NCI-H1092 (cell line): ENCODE measurements around the gene NKIRAS2.
A peak's percentile ranks its signal among the peaks of the same experiment; 100 is the strongest.

Experiments
- DNase-seq: peaks from one replicate; lab custom pipeline; 2025; lab: John Stamatoyannopoulos, UW

Gene NKIRAS2

DNA sequence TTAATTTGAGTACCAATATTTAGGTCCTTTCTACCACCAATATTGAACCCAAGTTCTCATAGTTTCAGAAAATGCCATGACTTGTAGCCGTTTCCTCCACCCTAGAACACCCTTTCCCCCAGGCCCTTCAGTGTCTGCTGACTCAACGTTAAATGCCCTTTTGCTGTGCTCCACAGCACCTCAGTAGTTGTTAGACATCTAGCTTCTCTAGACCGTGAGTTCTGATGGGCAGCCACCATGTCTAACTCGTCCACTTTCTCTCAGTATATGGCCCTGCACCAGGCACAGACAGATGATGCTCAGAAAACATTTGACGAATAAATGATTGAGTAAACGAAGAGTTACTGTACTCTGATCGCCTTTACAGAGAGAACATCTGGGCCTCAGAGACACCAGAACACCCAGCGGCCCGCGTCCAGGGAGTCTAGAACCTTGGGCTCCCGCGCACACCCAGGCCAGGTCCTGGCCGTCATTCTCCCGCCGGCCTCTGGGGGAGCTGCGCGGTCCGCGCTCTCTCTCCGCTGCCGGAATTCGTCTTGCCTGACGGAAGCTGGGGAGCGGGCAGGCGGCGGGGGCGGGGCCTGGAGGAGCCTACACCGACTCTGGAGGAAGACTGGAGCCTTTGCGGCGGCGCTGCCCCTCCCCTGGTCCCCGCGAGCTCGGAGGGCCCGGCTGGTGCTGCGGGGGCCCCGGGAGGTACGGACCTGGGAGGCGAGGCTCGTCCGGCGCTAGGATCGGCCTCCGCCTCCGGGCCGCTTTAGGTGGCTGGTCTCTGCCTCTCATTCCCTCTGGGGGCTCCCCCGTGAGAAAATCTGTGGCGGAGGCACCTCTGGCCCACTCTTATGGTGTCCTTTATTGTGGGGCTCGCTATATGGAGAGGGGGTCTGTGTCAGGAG is at the start of gene NKIRAS2:
NKIRAS2 (plus strand) TSS at position 582 of the 896 bp plus-strand sequence. CDS start 1,488 bp downstream, outside the sequence.
- peak; percentile 80 for DNase-seq

DNA sequence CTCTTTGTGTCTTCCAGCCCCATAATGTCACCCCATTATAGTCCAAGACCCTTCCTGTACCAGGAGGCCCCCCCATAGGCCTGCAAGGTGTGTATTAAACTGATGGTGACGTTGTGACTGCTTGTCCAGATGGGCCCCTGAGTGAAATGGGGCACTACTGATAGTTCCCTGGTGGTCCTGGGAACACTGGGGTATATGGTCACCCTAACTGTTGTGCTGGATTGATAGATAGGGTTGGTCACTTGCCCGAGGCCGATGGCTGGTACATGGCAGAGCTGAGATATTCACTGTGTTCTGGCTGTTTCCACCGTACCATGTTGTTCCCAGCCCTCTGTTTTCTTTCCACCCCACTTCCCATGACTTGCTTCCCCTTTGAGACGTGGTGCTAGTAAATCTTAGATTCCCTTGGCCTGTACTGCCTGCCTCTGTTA is 49.0 kb upstream of the NKIRAS2 start:
- no peak for DNase-seq

DNA sequence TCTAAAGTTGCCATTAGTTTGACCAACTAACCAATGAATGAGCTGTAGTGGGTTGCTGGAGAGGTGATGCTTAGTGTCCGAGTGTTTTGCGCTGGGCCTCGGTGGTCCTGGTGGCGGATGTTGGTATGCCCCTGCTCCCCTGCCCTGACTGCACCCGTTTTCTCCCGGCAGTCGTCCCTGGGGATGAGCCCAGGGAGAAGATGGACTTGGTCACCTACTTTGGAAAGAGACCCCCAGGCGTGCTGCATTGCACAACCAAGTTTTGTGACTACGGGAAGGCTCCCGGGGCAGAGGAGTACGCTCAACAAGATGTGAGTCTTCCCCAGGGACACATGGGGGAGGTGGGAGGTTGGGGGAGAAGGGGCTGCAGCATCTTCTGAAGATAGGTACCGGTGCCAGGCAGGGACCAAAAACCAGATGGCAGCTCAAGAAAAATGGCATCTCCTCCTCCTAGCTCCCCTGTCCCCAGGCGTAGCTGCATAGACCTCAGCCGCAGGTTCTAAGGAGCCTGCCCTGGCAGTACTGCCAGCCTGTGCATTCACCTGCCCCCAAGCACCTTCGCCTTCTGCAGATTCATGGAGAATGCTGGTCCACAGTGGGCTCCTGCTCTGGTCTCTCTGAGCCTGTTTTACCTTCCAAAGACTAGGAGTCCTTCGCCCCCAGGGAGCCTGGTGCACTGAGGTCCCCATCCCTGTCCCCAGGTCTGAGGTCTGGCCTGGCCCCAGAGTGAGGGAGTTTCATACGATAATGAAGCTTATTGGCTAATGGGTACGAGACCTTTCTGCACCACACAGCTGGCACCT is 48.0 kb upstream of the NKIRAS2 start:
- DNase-seq: no peak

DNA sequence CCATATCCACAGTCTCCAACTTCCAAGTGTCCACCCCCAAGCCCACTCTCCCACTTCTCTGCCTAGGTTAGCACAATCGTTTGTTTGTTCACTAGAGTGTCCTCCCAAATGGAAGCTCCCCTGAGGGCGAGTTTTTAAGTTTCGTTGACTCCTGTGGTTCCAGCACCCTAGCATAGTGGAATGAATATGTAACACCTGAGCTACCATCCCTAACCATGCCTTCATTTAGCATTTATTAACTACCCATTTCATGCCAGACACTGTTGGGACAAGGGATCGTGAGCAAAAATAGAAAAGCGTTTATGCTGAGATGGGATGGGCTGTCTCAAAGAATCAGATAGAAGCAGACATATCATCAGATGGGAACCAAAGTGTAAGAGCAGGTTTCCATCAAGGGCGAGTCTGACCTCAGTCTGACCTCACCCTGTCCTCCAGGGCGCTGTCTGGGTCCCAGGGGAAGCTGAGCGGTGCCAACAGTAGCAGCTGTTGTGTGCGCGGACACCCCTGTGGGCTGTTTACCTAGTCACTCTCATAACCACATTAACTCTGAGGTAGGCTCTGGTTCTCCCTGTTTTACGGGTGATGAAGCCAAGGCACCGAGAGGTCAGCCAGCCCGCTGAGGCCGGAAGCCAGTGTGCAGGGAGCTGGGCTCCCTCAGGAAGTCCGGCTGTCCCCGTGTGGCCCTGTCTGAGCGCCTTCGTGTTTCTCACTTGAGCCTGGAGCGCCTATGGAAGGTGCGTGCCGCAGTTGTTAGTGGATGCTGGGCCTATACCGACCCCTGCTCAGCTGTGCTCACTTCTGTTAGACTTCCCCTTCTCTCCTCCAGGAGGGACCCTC is 47.1 kb upstream of the NKIRAS2 start:
- peak; percentile 86 for DNase-seq

DNA sequence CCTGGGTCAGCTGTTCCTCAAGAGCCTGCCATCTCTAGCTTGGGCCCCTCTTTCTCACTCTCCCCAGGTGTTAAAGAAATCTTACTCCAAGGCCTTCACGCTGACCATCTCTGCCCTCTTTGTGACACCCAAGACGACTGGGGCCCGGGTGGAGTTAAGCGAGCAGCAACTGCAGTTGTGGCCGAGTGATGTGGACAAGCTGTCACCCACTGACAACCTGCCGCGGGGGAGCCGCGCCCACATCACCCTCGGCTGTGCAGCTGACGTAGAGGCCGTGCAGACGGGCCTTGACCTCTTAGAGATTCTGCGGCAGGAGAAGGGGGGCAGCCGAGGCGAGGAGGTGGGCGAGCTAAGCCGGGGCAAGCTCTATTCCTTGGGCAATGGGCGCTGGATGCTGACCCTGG is 46.5 kb upstream of the NKIRAS2 start:
- DNase-seq: no peak

DNA sequence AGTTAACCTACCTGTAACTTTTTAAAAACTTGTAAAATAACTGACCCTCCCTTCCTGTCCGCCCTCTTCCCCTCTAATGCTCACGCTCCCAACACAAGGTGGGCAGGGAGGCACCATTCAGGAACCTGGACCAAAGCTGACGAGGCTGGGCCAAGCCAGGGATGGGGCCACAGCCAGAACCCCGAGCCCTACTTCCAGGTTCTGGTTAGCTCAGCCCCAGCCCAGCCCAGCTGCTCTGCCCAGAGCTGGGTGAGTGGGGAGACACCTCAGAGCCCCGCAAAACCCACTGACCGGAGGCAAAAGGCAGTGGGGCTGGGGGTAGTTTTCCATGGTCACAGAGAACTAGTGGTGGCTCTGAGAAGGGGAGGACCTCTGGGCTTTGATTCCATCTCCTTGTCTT is 45.9 kb upstream of the NKIRAS2 start:
- DNase-seq: no peak

DNA sequence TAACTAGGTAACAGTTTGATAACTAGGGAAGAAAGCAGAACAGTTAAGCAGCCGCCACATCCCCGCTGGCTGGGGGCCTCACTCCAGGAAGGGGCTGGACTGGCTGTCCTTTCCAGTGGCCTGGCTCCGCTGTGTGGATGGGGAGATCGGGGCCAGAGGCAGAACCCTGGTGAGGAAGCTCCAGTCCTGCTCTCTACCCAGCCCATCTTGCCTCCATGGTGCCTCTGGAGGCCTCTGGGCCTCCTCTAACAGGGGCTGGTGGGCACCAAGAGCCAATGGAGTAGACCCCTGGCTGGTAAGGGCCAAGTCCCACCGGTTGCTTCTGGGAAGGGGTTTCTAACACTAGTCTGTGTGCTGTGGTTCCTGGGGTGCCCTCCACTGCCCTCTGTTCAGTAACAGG is 45.2 kb upstream of the NKIRAS2 start:
- DNase-seq: no peak

DNA sequence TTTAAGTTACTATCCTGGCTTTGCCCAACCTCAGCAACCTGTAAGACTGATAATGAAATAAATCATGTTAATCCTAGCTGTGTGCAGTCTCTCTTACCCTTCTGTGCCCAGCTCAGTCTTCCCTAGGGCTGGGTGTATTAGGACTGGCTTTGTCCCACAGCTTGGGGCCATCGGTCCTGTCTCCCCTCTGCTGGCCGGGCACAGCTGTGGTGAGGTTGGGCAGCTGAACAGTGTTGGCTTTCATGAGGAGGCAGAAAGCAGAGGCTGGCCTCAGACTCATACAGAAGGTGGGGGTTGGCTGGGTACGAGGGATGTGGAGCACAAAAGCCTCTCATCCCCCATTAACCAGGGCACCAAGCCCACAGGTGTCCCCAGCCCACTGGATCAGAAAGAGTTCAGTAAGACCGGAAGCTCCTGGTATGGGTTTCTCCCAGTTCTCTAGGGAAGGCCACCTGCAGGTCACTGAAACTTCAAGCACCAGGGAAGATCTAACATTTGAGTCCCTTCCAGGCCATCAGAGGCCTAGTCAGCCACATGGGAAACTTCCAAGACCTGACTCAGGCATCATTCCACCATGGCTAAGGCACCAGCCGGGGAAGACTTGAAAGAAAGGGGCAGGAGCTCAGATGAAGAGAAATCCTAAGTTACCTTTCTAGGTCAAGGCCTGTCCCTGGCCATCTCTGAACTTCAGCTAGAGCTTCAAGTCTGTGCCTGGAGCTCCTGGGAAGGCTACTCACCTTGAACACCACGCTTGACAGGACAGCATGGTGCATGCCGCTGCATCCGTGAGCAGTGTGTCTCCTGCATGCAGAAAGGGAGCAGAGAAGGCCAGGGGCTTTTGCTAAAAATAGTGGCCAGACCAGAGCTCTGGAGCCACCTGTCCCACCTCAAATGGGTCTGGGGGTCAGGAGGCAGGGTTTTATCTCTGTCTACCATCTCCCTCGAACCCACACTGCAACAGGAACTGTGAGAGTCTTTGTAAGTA is 44.5 kb upstream of the NKIRAS2 start:
- no peak for DNase-seq

DNA sequence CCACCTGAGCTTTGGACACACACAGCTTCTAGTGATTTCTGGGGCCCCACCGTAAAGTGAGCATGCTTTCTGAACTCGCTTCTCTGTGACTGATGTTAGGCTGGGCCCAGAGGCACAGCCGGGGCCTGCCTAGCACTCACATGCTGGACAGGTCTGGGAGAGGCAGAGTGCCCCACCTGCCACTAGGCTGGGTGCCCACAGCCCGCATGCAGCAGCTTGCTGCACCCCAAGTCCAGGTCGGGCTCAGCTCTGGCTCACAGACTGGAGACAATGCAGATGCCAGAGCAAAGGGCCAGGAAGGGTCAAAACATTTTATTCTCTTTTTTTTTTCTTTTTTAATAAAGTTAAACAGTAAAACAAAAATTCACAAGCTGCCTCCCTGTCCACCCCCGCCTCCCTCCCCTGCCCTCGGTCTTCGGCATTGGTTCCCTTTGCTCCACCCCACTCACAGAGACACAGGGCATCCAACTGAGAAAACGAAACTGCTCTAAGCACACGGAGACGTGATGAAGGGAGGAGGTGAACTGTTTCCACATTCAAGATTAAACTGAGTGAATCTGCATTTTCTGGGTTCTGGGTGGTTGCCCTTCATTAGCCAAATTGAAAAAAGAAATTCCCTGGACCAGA is 43.6 kb upstream of the NKIRAS2 start:
- no peak for DNase-seq

DNA sequence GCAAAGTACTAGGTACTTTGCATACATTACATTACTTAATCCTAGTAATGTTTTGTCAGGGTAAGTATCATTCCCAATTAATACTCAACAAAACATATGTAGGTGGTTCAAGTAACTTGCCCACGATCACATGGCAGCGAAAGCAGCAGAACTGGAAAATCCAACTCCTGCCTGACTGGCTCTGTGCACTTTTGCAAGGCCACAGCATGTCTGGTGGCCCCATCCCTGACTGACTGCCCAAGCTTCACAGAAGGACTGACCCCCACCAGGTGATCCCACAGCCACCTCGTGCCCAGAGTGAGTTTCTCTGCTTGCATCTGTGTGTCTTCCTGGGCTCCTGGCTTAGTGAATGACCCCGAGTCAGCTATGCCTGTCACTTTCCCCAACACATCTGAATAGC is 41.9 kb upstream of the NKIRAS2 start:
- no peak for DNase-seq

DNA sequence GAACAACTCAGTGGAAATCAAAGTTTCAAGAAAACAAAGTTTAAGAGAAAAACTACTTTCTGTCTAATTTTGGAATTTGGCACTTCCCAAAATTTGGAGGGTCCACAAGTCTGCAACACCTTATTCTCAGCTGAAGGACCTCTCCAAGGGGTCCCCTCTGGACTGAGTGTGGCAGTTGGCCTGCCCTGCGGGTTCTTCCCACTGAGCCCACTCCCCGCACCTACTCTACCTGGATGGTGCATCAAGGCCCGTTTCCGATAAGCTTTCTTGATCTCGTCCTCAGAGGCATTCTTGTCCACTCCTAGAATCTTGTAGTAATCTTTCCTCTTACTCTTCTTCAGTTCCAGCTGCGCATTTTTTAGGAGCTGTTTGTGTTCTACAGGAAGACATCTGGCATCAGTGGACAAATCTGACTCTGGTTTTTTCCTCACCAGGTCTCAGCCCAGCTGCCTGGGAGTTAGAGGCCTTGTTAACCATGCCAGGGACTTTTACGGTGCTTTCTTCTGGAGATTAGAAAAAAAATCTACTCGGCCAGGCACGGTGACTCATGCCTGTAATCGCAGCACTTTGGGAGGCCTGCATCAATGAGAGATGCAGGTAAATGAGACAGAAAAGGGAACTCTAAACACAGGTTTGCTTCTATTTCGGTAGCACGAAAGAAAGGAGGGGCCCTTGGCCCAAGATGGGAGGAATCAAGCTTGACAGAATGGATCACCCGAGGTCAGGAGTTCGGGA is 37.7 kb upstream of the NKIRAS2 start:
- DNase-seq: no peak

DNA sequence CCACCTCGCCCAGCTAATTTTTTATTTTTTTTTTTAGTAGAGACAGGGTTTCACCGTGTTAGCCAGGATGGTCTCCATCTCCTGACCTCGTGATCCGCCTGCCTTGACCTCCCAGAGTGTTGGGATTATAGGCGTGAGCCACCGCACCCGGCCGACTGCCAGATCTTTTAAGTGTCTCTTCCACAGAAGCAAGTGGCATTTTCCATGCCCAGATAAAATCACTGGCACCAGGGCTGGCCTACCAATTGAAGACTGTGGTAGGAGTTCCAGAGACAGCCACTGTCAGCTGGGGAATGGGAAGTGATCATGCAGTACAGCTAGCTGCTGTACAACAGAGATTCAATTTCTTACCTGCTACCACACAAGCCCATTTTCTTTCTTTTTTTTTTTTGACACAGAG is 35.4 kb upstream of the NKIRAS2 start:
- no peak for DNase-seq

DNA sequence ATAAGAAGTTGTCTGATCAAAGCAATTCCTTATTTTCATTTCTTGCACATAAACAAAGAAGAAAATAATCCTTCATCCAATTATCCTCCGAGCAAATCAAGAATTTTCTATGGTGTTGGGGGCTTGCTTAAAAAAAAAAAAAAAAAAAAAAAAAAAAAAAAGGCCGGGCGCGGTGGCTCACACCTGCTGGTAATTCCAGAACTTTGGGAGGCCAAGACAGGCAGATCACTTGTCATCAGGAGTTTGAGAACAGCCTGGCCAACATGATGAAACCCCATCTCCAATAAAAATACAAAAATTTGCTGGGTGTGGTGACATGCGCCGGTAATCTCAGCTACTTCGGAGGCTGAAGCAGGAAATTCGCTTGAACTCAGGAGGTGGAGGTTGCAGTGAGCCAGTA is 34.0 kb upstream of the NKIRAS2 start:
- DNase-seq: no peak

DNA sequence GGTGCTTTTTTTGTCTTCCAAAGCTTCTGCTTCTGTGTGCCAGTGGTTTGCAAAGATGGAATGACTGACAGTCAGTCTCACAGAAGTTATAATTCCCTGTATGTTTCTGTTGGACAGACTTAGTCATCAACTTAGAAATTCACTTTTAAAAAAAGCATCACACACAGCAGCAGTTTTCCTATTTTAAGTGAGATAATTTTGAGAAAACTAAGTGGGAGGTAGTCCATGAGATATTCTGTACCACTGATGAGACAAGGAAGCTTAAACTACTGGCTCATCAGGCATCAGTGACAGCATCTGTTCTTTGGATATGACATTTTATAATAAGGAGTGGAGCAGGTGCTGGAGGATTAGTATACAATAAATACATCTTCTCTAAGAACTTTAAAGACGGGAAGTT is 33.3 kb upstream of the NKIRAS2 start:
- no peak for DNase-seq

DNA sequence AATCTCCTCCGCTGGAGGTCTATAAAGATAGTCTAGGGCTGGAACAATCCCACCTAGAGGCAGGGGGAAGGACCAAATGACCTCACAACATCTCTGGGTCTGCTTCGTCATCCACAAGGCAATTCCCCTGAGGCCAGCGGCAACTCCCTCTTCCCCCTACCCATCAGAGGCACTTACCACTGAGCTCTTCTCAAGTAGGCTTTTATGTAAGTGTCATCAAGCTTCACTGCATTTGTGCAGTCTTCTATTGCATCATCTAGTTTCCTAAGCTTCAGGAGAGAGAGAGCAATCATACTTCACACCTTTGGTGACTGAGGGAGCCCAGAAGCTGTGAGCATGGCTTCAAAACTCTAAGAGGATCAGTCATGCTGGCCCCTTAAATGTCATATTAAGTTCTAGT is 32.2 kb upstream of the NKIRAS2 start:
- DNase-seq: no peak

DNA sequence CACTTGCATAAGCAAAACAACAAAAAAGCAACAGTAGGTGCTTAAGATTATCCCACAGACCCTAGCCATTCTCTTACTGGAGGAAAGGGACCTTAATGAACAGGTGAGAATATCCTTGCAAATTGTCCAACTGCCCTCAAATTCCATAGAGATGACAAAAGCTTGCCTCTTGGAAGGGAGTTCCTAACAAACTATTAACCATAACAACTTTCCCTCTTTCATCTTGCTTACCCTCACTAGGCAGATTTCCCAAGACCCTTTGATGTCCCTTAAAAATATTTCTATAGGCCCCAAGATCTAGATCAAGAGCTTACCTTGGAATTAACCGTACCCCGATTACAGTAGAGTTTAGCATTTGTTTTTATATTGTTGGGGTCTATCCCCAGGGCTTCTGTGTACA is 31.5 kb upstream of the NKIRAS2 start:
- DNase-seq: no peak

DNA sequence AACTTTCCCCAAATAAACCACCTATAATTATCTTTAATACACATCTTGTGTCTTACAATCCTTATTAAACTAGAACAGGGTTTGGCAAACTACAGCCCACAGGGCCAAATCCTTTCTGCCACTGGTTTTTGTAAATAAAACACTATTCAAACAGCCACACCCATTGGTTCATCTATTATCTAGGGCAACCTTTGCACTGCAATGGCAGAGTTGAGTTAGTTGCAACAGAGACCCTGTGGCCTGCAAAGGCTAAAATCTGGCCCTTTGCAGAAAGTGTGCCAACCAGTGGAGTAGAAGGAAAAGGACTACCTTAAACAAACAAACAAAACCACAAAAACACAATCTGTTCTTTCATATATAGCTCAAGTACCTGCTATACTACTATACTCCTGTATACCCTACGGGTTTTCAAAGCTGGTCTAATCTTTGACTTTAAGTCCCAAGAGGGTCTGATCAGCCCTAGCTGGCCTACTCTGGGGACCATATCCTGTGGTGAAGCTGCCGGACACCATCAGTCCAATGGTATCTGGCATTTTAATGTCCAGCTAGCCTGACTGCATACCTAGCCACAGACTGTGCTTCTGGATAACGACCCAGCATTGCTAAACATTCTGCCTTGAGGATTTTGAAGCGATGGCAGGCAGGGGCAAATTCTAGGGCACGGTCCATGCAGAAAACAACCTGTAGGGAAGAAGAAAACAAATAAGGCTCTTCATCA is 30.0 kb upstream of the NKIRAS2 start:
- DNase-seq: no peak

DNA sequence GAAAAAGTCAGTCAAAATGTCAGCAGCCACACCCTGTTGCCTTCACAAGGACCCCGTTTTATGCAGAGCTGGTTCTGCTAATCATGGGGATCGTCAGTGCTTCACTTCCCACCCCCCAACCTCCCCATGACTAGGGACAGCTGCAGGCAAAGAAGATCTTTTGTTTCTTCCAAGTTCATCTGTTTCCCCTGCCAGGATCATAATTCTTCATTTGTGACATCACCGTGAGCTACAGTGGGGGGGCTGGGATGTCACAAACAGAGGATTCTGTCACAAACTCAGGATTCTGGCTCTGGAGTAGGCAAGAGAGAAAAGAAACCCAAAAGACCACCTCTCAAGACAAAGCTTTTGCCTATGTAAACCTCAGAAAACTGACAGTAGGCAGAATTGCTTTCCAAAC is 27.3 kb upstream of the NKIRAS2 start:
- DNase-seq: no peak

DNA sequence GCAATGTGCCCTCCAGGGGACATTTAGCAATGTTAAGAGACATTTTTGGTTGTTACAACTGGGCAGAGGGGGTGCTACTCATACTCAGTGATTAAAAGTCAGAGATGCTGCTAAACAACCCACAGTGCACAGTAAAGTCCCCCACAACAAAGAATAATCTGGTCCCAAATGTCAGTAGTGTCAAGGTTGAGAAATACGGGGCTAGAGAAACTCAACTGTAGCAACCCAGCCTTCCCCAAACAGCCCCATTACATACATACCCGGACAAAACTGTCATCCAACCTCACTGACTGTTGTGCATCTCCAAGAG is 23.1 kb upstream of the NKIRAS2 start:
- no peak for DNase-seq
